DLD1 (cell line): ENCODE results near the gene CUX1.
"Not testable (repeated sequence)": the region's sequence is repeated elsewhere in the genome, so short reads cannot be mapped to it uniquely, and the experiment has no call there.

Source experiments
- in situ Hi-C: cut with HindIII; loops from 2 replicates; pipeline ENCODE4 v1.10.0; 2017; ENCODE audit warnings: low sequenced_read_pairs

The CUX1 gene

GRCh38 chr7:101975046-101975445 is 157.6 kb downstream of the CUX1 start:
- in situ Hi-C loops, result no loop called here

GRCh38 chr7:101976411-101976810 is 159.0 kb downstream of the CUX1 start:
- in situ Hi-C loops, result no loop called here

GRCh38 chr7:101977249-101977648 is 159.8 kb downstream of the CUX1 start:
- in situ Hi-C loops, result no loop called here

- in situ Hi-C loops, result no loop called here
These were observed 161.3 kb downstream of the CUX1 start for GRCh38 chr7:101978683-101979082.

GRCh38 chr7:101983147-101983811 is 165.9 kb downstream of the CUX1 start:
- in situ Hi-C loops, result no loop called here

GRCh38 chr7:101984133-101984879 is 166.9 kb downstream of the CUX1 start:
- in situ Hi-C loops, result no loop called here

- in situ Hi-C loops, result no loop called here
These were observed 167.9 kb downstream of the CUX1 start for GRCh38 chr7:101985057-101985902.

- in situ Hi-C loops, result no loop called here
These were observed 168.7 kb downstream of the CUX1 start for GRCh38 chr7:101985903-101986734.

GRCh38 chr7:101987494-101987893 is 170.1 kb downstream of the CUX1 start:
- in situ Hi-C loops, result no loop called here

GRCh38 chr7:101988060-101988459 is 170.6 kb downstream of the CUX1 start:
- in situ Hi-C loops, result not testable (repeated sequence)

GRCh38 chr7:101988513-101988912 is 171.1 kb downstream of the CUX1 start:
- in situ Hi-C loops, result no loop called here

GRCh38 chr7:101989101-101989500 is 171.7 kb downstream of the CUX1 start:
- in situ Hi-C loops, result no loop called here

- in situ Hi-C loops, result no loop called here
These were observed 173.5 kb downstream of the CUX1 start for GRCh38 chr7:101990811-101991418.

- in situ Hi-C loops, result no loop called here
These were observed 174.4 kb downstream of the CUX1 start for GRCh38 chr7:101991860-101992259.

GRCh38 chr7:101993311-101993710 is 175.9 kb downstream of the CUX1 start:
- in situ Hi-C loops, result no loop called here

GRCh38 chr7:101995121-101995520 is 177.7 kb downstream of the CUX1 start:
- in situ Hi-C loops, result no loop called here

GRCh38 chr7:101996131-101996691 is 178.8 kb downstream of the CUX1 start:
- in situ Hi-C loops, result no loop called here

GRCh38 chr7:101996876-101997275 is 179.4 kb downstream of the CUX1 start:
- in situ Hi-C loops, result no loop called here

- in situ Hi-C loops, result no loop called here
These were observed 180.8 kb downstream of the CUX1 start for GRCh38 chr7:101998029-101998905.
